ENCODE results near the gene RNASE7.

DNA sequence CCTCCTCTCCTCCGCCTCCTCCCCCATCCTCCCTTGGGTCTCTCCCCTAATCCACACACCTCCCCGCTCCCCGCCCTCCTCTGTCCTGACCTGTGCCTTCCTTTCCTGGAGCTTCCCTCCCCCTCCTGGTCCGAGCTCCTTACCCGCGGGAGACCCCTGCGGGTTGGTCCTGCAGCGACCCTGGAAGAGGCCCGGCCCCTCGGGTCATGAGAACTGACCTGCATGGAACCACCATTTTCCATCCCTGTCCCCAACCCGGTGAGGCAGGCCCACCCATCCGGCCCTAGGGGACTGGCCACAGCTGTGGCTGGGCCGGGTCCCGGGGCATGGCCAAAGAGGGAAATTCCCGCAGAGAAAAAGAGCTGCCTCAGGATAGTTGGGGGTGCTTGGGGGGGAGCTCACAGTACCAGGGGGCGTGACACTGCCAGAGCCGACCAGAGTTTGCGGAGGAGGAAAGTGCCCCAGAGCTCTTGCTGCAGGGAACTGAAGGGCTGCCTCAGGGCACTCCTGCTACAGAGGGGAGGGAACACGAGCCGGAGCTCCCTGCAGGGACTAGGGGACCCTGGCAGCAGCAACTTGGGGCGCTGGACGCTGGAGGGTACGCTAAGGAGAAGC is 28.6 kb downstream of the RNASE7 start:
- TF ChIP-seq, protein P1, sequence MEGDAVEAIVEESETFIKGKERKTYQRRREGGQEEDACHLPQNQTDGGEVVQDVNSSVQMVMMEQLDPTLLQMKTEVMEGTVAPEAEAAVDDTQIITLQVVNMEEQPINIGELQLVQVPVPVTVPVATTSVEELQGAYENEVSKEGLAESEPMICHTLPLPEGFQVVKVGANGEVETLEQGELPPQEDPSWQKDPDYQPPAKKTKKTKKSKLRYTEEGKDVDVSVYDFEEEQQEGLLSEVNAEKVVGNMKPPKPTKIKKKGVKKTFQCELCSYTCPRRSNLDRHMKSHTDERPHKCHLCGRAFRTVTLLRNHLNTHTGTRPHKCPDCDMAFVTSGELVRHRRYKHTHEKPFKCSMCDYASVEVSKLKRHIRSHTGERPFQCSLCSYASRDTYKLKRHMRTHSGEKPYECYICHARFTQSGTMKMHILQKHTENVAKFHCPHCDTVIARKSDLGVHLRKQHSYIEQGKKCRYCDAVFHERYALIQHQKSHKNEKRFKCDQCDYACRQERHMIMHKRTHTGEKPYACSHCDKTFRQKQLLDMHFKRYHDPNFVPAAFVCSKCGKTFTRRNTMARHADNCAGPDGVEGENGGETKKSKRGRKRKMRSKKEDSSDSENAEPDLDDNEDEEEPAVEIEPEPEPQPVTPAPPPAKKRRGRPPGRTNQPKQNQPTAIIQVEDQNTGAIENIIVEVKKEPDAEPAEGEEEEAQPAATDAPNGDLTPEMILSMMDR (IDR thresholded peaks at IDR 0.05): no peak
- no peak for TF ChIP-seq POLR2A (IDR thresholded peaks at IDR 0.05)
